ENCODE data around the gene RPP25.
"Not testable (repeated sequence)": the region's sequence is repeated elsewhere in the genome, so short reads cannot be mapped to it uniquely, and the experiment has no call there.

Gene RPP25

DNA sequence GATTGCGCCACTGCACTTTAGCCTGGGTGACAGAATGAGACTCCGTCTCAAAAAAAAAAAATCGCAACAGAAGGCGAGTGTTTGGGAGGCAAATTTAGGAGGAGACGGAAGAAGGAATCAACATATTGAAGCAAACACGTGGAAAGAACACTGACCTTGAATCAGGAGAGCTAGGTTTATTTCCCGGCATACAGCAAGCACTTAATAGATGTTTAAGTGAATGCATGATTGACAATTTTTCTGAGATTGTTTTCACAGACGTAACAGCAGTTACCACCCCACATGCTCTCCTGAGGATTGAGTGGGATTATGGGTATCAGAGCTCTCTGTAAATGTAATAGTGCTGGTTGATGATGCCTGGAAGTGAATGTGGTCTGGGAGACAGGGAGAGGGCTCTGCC, 5.6 kb upstream of the RPP25 start:
- DNase-seq, result no peak

DNA sequence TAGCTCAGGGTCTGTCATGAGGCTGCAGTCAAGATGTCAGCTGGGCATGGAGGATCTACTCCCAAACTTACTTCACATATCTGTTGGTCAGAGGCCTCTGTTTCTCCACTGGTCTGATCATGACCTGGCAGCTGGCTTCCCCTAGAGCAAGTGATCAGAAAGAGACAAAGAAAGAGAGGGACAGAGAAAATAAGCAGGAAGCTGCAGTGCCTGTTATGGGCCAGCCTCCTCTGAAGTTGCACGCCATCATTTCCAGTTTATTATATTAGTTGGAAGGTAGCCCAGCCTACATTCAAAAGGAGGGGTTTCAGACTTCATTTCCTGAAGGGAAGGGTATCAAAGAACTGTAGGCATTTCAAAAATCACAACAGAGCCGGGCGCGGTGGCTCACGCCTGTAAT, 5.0 kb upstream of the RPP25 start:
- DNase-seq, result no peak

DNA sequence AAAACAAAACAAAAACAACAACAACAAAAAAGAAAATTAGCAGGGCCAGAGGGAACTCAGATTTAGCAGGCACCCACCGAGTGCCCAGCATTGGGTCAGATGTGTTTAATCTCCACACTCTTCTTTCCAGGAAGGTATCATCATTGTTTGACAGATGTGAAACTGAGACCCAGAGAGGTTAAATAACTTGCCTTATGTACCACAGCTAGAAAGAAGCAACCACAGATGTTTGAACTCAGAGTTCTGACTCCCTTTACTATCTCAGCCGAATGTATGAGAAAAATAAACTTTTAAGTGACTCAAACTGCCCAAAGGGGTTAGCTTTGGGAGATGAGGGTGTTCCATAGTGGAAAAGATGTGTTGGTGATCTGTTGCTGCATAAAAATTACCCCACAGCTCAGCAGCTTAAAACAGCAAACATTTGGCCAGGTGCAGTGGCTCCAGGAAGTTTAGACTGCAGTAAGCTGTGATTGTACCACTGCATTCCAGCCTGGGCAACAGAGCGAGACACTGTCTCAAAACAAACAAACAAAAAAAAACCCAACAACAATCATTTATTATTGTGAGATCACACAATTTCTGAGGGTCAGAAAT, 4.5 kb upstream of the RPP25 start:
- no peak for DNase-seq

DNA sequence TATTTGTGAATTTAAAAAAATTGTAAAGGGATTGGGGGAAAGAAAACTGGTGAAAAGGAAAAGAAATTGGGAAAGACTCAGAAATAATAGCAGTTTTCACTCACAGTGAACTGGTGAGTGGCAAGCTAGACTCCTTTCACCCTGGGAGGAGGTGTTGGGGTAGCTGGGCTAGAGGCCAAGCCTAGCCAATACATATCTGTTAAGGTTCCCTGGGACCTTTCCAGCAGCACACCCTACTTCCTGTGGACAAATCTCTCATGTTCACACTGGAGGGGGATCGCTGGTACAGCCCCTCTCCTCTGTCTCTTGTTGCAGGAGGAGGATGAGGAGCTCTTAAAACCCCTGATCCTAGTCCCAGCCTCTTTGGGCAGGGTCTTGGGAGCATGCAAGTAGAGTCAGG, 3.7 kb upstream of the RPP25 start:
- no peak for DNase-seq

DNA sequence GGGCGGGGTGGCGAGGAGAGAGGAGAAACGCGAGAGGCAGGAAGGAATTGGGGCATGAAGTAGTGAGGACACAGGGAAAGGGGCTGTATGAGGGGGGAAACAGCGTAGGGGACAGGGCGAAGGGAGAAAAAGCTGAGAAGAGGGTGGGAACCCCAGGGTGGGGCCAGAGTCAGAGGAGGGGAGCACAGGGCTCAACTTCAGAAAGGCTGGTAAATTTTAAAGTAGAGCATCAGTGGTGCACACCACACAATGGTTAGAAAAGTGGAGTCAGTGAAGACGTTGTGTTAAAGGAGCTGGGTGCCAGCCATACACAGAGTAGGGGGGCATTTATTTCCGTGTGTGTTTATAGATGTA, 3.0 kb upstream of the RPP25 start:
- DNase-seq, result no peak

DNA sequence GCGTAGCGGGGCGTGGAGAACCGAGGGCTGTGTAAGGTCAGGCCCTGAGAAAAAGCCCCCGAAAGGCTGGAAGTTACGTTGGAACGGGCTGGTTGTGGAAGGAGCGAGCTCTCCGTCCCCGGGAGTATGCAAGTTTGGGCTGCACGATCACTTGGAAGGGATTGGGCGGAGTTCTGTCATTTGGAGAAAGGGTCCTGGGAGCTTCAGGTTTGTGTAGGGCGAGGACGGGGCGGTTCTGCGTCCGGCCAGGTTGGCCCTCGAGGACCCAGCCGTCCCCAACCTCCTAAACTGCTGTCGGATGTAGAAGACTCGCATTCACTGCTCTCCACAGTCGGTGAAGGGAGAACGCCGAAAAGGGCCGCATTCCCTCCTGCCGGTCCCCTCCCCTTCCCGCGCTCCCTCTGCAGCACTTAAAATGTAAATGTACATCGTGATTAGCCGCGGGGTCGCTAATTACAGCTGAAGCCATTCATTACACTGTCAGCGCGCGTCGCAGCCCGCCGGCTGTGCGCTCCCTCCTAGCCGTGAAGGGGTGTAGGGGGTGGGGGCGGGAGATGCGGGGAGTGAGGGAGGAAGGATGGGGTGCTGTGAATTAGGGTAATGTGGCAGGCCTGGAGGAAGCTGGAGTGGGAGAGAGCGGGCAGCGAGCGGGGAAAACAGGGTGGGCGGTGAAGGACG, 2.5 kb upstream of the RPP25 start:
- DNase-seq, result no peak

DNA sequence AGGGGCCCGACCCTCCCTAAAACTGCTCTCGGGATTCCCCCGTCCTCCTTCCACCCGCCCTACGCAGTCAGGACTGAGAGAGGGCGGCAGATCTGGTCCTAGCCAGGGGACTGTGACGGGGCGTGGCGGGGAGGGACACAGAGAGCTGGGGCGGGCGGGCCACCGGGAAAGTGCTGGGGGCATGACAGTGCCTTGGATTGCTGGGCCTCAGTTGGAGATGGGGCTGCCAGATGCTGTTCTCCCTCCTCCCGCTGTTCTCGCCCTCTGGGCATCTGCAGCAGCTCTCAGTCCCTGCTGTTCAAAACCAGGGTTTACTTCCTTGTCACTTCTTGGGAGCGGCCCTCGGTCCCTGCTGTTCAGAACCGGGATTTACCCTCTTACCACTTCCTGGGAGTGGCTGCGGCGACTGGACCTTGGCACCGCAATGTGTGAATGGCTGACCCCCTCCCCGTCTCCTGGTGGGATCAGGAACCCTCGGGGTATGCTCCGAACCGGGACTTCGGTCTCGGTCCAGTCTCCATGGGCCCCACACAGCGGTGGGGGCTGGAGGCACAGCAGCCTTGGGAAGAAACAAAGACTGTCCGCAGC, 1.8 kb upstream of the RPP25 start:
- DNase-seq, result peak; percentile 48

DNA sequence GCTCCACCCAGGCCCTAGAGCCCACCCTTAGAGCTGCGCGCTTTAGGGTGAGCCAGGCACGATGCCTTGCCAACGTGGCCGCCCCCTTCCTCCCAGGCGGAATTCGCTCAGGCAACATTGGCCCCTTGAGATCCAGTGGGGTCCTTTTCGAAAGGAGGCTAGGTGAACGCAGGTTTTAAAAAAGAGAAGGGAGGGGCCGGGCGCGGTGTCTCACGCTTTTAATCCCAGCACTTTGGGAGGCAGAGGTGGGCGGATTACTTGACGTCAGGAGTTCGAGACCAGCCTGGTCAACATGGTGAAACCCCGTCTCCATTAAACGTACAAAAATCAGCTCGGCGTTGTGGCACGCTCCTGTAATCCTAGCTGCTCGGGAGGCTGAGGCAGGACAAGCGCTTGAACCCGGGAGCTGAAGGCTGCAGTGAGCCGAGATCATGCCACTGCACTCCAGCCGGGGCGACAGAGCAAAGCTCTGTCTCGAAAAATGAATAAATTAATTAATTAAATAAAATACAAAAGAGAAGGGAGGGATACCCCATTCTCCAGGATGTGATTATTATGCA, 984 bp upstream of the RPP25 start:
- peak; percentile 40 for DNase-seq

DNA sequence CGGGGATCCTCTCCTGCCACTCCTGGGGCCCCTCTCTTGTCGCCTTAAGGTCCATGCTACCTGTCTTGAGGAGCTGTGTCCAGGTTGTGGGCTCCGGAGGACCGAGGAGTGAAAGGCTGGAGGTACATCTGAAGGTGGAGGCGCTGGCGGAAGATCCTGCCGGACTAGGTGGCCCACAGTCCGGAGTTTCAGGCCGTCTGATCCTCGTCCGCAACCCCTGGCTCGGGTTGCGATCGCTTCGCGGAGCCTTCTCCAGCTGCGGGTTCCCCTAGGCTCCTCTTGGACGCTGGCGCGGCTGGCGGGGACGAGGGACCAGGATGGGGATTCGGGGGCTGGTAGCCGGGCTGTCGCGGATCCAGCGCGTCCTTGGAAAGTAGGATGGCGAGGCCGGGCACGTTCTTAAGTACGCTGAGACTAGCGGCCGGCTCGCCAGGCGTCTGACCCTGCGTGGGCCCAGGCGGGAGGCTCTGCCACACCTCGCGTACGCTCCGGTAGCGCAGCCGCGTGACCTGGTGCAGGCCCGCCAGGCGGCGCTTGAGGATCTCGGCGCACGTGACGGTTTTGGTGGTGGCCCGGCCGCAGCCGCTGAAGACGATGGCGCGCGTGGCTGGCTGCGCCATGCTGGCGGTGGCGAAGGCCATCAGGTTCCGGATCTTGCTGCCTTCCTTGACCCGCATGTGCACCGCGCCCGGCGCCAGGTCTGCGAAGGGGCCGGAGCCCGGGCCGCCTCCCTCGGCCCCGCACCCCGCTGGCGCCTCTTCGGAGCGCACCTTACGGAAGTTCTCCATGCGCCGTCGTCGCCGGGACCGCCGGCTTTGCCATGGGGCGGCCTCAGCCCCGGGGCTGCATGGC, 550 bp downstream of the RPP25 start:
- peak; percentile 73 for DNase-seq

DNA sequence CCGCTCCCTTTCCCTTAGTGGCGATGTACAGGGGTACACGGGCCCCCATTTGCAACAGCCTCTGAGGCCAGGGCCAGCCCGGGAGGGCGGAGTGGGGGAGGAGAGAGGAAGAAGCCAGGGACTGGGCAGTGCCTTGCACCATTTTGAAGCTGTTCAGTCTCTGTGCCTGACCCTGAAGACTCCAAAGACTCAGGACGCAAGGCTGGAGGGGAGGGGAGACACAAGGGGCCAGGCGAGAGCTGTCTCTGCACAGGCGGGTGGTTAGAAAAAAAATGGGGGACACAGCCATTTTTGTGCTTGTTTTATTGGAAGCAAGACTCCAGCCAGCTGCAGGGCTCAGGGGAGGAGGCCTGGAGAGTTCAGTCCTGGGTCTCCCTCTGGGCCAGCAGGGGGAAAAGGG, 1.6 kb downstream of the RPP25 start:
- no peak for DNase-seq

DNA sequence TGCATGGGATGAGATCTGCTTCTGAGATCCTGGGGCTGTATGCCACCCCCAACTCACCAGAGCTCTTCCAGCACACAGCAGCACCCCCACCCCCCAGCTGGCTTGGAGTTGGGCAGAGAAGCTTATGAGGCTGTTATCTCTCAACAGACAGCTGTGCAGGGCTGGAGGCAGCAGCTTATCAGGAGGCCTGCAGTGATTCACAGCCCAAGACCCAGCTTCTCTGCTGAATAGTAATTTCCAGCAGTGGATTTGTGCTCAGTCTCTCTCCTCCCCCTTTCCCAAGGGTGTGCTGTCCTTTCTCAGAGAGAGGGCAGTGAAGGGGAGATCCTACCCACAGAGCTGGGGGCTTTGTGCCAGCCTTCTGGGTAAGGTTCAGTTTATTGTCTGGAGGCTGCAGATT, 2.1 kb downstream of the RPP25 start:
- peak; percentile 56 for DNase-seq

DNA sequence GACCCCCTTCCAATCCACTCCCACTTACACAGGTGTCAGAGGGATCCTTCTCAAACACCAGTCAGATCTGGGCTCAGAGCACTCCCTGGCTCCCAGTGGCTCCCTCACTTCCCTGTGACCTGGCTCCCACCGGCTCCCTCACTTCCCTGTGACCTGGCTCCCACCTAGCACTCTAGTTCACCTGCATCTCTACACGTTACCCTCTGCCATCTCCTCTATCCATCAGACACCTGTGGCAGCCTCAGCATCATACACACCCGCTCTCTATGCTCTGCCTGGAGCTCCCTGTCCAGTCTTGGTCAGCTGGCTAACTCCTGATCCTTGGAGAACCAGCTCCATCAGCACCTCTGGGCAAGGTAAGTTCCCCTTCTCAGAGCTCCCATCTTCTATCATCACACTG, 5.6 kb downstream of the RPP25 start:
- no peak for DNase-seq

DNA sequence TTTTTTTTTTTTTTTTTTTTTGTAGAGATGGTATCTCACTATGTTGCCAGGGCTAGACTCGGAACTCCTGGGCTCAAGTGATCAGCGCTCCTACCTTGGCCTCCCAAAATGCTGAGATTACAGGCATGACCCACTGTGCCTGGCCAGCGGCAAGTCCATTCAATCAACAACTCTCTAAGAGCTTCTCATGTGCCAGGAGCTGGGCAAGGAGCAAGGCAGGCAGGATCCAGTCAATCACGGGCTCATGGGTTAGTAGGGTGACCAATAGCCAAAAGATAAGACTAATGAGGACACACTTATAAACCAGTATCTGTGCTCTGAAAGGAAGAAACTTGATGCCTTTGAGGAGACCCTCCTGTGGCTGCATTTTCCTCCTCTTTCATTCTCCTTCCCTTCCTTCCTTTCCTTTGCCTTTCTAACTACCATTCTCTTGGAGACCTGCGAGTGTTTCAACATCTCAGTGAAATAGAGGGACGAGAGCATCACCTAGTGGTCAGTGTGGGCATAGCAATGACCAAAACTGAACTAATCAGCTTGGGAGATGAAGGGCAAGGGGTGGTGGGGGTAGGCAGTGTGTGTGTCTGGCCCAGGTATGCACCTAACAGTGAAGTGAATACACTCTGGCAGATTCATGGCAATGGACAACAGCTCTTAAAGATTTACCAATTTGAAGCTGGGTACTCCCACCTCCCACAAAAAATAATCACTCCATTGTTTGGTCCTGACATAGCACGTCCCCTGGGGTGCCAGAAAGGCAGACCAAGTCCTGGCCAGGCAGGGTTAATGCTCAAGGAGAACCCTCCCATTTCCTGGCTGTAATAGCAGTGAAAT, 6.3 kb downstream of the RPP25 start:
- peak; percentile 61 for DNase-seq

DNA sequence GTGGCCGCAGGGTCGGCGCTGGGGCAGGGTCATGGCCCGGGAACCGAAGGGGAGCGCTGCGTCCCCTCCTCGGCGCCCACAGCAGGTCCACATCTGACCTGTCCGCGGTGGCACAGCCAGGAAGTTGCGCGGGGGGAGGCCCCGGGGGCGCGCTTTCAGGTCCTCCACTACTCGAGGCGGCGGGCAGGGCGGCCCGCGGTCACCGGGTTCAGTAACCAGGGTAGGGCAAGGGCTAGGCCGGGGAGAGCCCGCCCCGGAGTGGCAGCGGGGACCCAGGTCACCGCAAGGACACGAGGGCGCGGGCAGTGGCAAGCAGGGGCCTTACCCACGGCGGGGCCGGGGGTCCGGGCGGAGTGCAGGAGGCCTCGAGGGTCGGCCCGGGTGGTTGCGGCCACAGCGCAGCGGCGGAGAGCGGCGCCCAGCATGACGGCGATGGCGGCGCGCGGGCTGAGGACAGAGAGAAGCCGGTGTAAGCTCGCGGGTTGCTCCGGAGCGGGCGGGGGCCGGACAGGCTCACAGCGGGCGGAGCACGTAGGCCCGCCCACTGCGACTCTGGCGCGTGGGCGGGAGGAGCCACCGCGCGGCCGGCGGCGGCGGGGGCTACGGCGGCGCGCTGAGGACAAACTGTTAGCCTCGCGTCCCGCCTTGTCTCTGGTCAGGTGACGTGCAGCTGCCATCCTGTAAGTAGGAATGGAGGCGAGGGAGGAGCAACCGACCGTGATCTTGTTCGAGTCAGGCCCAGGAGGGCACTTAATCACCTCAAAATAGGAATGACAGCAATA, 18.8 kb downstream of the RPP25 start, which contains the start of gene COX5A:
COX5A (minus strand) TSS at position 484 of the 782 bp plus-strand sequence; CDS start at position 425, 59 bp downstream.
- peak; percentile 97 for DNase-seq

DNA sequence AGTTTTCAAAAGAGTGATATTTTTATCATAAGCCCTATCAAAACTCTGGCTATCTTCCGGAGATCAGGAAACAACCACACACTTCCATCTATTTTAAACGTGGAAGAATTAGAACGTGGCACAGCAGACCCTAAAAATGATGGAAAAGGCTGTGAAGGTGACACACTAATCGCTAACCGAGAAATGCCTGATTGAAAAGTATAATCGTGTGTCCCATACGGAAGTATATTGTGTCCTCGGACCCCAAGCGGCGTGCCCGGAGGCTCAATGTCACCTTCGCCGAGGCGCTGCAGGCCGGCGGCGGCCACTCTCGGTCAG, 19.3 kb downstream of the RPP25 start:
- no peak for DNase-seq

DNA sequence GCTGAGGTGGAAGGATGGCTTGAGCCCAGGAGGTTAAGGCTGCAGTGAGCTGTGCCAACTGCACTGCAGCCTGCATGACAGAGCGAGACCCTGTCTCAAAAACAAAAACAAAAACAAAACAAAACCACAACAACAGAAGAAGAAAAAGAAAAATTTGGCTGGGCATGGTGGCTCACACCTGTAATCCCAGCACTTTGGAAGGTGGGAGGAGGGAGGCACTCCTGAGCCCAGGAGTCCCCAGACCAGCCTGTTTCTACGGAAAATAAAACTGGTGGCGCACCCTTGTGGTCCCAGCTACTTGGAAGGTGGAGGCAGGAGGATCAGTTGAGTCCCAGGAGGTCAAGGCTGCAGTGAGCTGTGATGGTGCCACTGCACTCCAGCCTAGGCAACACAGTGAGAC, 21.4 kb downstream of the RPP25 start:
- not testable (repeated sequence) for DNase-seq

DNA sequence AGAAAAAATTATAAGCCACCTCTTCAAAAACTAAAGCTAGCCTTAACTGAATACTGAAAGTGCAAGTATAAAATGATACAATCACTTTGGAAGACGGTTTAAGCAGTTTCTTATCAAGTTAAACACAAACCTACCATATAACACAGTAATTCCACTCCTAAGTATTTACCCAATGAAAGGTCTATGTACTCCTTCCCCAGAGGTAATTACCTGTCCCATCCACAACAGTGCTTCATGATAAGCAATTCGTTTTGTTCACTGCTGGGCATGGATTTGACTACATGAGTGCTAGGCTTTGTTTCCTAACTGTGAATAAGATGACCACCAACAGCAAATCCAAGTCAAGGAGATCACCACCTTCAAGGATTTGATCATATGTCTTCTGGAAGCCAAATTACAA, 23.0 kb downstream of the RPP25 start:
- no peak for DNase-seq

DNA sequence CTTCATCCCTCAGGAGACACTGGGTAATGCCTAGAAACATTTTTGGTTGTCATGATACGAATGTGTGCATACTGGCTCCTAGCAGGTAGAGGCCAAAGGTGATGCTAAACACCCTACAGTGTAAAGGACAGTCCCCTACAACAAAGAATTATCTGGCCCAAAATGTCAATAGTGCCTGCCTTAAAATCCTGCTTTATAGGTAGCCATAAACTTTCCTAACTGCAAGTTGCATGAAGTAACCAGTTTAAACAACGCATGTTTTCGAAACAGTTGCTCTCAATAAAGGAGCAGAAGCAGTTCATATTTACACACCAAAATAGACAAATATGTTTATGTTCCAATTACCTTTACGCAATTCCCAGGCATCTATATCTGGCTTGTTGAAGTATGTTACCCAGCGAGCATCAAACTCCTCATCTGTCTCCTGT, 27.8 kb downstream of the RPP25 start:
- no peak for DNase-seq

DNA sequence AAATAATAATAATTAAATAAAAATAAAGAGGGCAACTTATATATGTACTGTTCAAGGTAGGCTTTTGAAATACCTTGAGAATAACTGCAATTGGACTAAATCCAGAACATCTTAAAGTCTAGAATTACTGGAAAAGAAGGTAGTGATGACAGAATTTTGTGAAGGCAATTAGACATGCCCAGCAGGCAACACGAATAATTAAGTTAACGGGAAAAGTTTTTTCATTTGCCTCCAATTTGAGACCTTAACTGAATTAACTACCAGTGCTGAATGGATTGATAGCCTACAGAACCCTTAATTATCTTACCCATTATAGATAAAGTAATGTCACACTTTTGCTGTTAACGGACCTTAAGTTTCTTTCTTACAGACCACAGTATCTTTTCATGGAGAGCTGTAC, 32.0 kb downstream of the RPP25 start:
- DNase-seq, result no peak

DNA sequence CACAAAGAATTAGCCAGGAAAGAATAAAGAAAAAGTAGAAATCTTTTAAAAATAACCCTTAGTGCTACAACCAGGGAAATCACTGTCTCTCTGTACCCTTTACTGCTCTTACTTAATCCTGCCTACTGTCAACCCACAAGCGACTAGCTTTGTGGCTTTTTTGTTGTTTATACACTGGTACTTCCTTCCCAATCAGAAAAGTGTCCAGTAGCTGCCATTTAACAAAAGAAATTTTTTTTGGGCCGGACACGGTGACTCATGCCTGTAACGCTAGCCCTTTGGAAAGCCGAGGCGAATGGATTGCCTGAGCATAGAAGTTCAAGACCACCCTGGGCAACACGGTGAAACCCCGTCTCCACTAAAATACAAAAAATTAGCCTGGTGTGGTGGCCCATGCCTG, 36.1 kb downstream of the RPP25 start:
- no peak for DNase-seq

DNA sequence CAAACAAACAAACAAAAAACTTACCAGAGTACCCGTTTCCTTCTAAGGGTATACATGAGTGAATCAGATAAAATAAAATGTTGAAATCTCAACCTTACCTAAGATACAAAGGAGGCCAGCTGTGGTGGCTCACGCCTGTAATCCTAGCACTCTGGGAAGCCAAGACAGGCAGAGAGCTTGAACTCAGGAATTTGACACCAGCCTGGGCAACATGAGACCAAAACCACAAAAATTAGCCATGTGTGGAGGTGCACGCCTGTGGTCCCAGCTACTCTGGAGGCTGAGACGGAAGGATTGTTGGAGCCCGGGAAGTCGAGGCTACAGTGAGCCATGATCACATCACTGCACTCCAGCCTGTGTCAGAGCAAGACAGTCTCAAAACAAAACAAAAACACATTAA, 38.9 kb downstream of the RPP25 start:
- DNase-seq, result peak; percentile 13

DNA sequence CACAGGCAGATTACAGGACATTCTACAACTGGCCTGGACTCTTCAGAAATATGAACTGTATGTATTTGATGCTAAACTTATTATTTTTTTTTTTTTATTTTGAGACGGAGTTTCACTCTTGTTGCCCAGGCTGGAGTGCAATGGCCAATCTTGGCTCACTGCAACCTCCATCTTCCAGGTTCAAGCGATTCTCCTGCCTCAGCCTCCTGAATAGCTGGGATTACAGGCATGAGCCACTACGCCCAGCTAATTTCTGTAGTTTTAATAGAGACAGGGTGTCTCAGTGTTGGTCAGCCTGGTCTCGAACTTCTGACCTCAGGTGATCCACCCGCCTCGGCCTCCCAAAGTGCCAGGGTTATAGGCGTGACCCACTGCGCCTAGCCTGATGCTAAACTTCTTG, 42.8 kb downstream of the RPP25 start:
- DNase-seq, result not testable (repeated sequence)

Measured in fibroblast of skin of right biceps (primary cell).